Type B pancreatic cell (in vitro differentiated cells): Measurements from ENCODE around the gene MMP13. TPM values are rescaled to one million over a fixed set of nuclear protein-coding genes. Genes with fewer than 3 reads are reported as not detected.
"Not testable (repeated sequence)": the region's sequence is repeated elsewhere in the genome, so short reads cannot be mapped to it uniquely, and the experiment has no call there.

Source experiments
- DNase-seq: peaks from one replicate; pipeline ENCODE4 v3.0.0; 2021; ENCODE audit warnings: mixed read lengths; ENCODE audit not compliant: unreplicated experiment; ENCODE audit errors: extremely low spot score
- H3K27ac Mint-ChIP-seq: 2 replicates; pipeline ENCODE4 v1.8.0; 2021; ENCODE audit warnings: mild to moderate bottlenecking, mixed read lengths
- H3K27me3 Mint-ChIP-seq: 2 replicates; pipeline ENCODE4 v1.8.0; 2021; ENCODE audit warnings: mixed read lengths
- H3K36me3 Mint-ChIP-seq: 2 replicates; pipeline ENCODE4 v1.8.0; 2021; ENCODE audit warnings: mixed read lengths
- H3K4me1 Mint-ChIP-seq: one replicate; pipeline ENCODE4 v1.8.0; 2021; ENCODE audit warnings: mixed read lengths; ENCODE audit not compliant: unreplicated experiment
- H3K4me3 Mint-ChIP-seq: 2 replicates; pipeline ENCODE4 v1.8.0; 2021; ENCODE audit warnings: mild to moderate bottlenecking, mixed read lengths
- H3K9me3 Mint-ChIP-seq: 2 replicates; pipeline ENCODE4 v1.8.0; 2021; ENCODE audit warnings: mixed read lengths
- CTCF ChIP-seq: fragments of 200-600 bp; sonication (generic); conservative IDR thresholded peaks from 2 replicates; pipeline ENCODE4 v1.5.0; 2021; ENCODE audit warnings: antibody characterized with exemption, mild to moderate bottlenecking
- total RNA-seq: library from RNA; stranded (reverse); gene quantifications from 2 replicates; pipeline ENCODE4 v1.2.1, GENCODE V29; 2021; ENCODE audit warnings: low replicate concordance

Gene MMP13
- total RNA-seq, 1 donor from 2014 or later = not detected

GRCh38 chr11:102986815-102987214 is 31.3 kb upstream of the MMP13 start:
- no peak for TF ChIP-seq CTCF

GRCh38 chr11:102985850-102986249 is 30.3 kb upstream of the MMP13 start:
- no peaks in the 10 kb centered on the region for H3K9me3 Mint-ChIP-seq
- no peaks in the 10 kb centered on the region for H3K36me3 Mint-ChIP-seq
- H3K27ac Mint-ChIP-seq = no peak overlapping the region
- no peaks in the 10 kb centered on the region for H3K4me1 Mint-ChIP-seq
- no peak overlapping the region for H3K4me3 Mint-ChIP-seq
- TF ChIP-seq CTCF = no peak
- no peak for DNase-seq
- H3K27me3 Mint-ChIP-seq = no peaks in the 10 kb centered on the region

More at GRCh38 chr11:102986815-102987214, 31.3 kb upstream of the MMP13 start:
- no peaks in the 10 kb centered on the region for H3K9me3 Mint-ChIP-seq
- peaks cover 3% of the 10 kb centered on the region for H3K27me3 Mint-ChIP-seq
- no peak for DNase-seq
- H3K36me3 Mint-ChIP-seq = no peaks in the 10 kb centered on the region
- no peaks in the 10 kb centered on the region for H3K4me1 Mint-ChIP-seq
- no peak overlapping the region for H3K27ac Mint-ChIP-seq
- no peak overlapping the region for H3K4me3 Mint-ChIP-seq

DNA sequence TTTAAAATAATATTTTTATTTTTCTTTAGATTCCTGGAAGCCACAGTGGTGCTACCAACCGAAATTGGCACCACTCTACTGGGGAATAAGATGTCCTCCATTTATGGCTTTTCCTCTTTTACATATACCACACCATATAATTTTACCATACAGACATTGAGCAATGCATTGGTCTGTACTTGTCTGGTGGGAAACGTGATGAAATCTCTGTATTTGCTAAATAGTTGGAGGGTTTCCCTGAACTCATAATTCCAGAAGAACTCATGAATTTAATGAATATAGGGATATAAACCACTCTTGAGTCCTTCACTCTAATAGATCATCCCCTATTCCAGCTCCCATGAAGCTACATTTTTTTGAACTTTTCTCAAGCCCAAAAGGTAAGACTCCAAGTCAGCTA is 28.0 kb upstream of the MMP13 start:
- Mint-ChIP-seq H3K27me3 (no peaks in the 10 kb centered on the region), H3K4me1 (no peaks in the 10 kb centered on the region), H3K27ac (no peak overlapping the region), H3K4me3 (no peak overlapping the region), H3K36me3 (no peaks in the 10 kb centered on the region), H3K9me3 (no peaks in the 10 kb centered on the region)
- DNase-seq = no peak
- TF ChIP-seq CTCF = no peak

- Mint-ChIP-seq H3K27me3 (no peaks in the 10 kb centered on the region), H3K36me3 (no peaks in the 10 kb centered on the region), H3K4me1 (no peaks in the 10 kb centered on the region), H3K27ac (no peak overlapping the region), H3K9me3 (no peaks in the 10 kb centered on the region), H3K4me3 (no peak overlapping the region)
- TF ChIP-seq CTCF = no peak
- no peak for DNase-seq
Measured at GRCh38 chr11:102981324-102981910, 25.9 kb upstream of the MMP13 start.

DNA sequence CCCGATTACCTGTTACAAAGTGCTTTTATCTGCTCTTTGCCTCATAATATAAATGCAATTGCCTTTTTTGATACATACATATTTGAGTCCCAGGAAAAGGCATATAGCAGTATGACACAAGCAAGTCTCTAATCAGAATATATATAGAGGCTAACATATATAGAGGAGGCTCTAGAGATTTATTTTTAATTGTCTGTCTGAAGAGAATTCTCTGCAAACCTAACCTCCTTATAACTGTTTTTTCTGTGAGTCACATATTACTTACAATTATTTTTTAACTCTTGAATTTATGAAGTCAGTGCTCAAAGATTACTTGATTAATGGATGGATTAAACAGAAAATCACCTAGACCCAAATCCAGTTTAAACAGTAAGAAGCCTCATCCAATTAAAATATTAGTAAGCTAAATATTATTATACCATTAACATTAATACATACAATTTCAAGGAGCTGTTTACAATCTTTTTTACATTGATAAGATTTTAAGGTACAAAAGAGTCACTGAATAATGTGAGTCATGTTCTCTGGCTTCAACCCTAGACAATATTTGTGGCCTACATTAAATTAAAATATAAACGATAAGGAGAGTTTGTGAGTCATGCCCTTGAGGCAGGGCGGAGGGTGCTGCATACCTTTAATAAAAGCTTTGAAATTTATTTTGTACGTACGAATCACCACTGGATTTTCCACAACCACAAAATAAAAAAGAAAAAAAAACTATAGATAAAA is 19.2 kb upstream of the MMP13 start:
- peaks cover 13% of the 10 kb centered on the region for H3K4me1 Mint-ChIP-seq
- no peaks in the 10 kb centered on the region for H3K9me3 Mint-ChIP-seq
- no peak for DNase-seq
- no peaks in the 10 kb centered on the region for H3K36me3 Mint-ChIP-seq
- H3K27me3 Mint-ChIP-seq = peaks cover 5% of the 10 kb centered on the region
- no peak for TF ChIP-seq CTCF
- H3K4me3 Mint-ChIP-seq = no peak overlapping the region
- H3K27ac Mint-ChIP-seq = no peak overlapping the region

DNA sequence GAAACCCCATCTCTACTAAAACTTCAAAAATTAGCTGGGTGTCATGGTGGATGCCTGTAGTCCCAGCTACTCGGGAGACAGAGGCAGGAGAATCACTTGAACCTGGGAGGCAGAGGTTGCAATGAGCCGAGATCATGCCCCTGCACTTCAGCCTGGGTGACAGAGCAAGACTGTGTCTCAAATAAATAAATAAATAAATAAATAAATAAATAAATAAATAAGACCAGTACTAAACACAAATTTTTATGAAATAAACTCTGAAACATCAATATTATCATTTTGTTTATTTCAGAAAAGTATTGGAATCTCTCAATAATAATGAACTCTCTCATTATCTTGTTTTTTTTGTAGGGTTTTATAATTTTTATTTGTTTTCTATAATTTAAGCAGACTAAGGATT is 18.2 kb upstream of the MMP13 start:
- H3K4me1 Mint-ChIP-seq = peaks cover 13% of the 10 kb centered on the region
- not testable (repeated sequence) for H3K9me3 Mint-ChIP-seq, DNase-seq

More for the DNA sequence above, 18.2 kb upstream of the MMP13 start:
- not testable (repeated sequence) for H3K27ac Mint-ChIP-seq, H3K4me3 Mint-ChIP-seq, H3K36me3 Mint-ChIP-seq, H3K27me3 Mint-ChIP-seq
